Measurements from ENCODE around the gene HOTAIR.

The HOTAIR gene

GRCh38 chr12:53999559-54000115 lies 24.9 kb upstream of the HOTAIR start:
- no peak for TF ChIP-seq BACH2 (CRISPR knock-in tag; IDR thresholded peaks at IDR 0.05; ENCODE audit: borderline replicate concordance)
- 0 out of 2 replicates have a peak, but pooled peaks have one; percentile 12 for TF ChIP-seq PATZ1 (CRISPR knock-in tag; IDR thresholded peaks at IDR 0.05; ENCODE audit: borderline replicate concordance)
- TF ChIP-seq ZFP3 (CRISPR knock-in tag; IDR thresholded peaks at IDR 0.05): peak; percentile 72
- peak; percentile 64 for ATAC-seq

- no peak for ATAC-seq
- no peak for TF ChIP-seq GLIS3 (CRISPR knock-in tag; IDR thresholded peaks at IDR 0.05)
- TF ChIP-seq ZNF565 (CRISPR knock-in tag; conservative IDR thresholded peaks at IDR 0.05; ENCODE audit: low read depth): no peak
- TF ChIP-seq, protein P1, sequence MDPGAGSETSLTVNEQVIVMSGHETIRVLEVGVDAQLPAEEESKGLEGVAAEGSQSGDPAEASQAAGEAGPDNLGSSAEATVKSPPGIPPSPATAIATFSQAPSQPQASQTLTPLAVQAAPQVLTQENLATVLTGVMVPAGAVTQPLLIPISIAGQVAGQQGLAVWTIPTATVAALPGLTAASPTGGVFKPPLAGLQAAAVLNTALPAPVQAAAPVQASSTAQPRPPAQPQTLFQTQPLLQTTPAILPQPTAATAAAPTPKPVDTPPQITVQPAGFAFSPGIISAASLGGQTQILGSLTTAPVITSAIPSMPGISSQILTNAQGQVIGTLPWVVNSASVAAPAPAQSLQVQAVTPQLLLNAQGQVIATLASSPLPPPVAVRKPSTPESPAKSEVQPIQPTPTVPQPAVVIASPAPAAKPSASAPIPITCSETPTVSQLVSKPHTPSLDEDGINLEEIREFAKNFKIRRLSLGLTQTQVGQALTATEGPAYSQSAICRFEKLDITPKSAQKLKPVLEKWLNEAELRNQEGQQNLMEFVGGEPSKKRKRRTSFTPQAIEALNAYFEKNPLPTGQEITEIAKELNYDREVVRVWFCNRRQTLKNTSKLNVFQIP (CRISPR knock-in tag; IDR thresholded peaks at IDR 0.05; ENCODE audit: borderline replicate concordance, low read depth): no peak
- no peak for TF ChIP-seq CSDC2 (CRISPR knock-in tag; IDR thresholded peaks at IDR 0.05)
- TF ChIP-seq SNAI2 (CRISPR knock-in tag; IDR thresholded peaks at IDR 0.05): no peak
- TF ChIP-seq ARNTL (CRISPR knock-in tag; IDR thresholded peaks at IDR 0.05; ENCODE audit: borderline replicate concordance, low read depth): no peak
- TF ChIP-seq PPARA (CRISPR knock-in tag; IDR thresholded peaks at IDR 0.05; ENCODE audit: borderline replicate concordance): no peak
- TF ChIP-seq ZFP3 (CRISPR knock-in tag; IDR thresholded peaks at IDR 0.05): no peak
- no peak for TF ChIP-seq ZNF8 (CRISPR knock-in tag; IDR thresholded peaks at IDR 0.05)
- no peak for TF ChIP-seq BACH2 (CRISPR knock-in tag; IDR thresholded peaks at IDR 0.05; ENCODE audit: borderline replicate concordance)
- no peak for TF ChIP-seq ZC3H10 (CRISPR knock-in tag; IDR thresholded peaks at IDR 0.05)
- TF ChIP-seq CREB5 (CRISPR knock-in tag; IDR thresholded peaks at IDR 0.05; ENCODE audit: low read depth): no peak
- no peak for TF ChIP-seq ZNF70 (CRISPR knock-in tag; IDR thresholded peaks at IDR 0.05)
These were observed 24.1 kb upstream of the HOTAIR start for GRCh38 chr12:53998900-53999236.

DNA sequence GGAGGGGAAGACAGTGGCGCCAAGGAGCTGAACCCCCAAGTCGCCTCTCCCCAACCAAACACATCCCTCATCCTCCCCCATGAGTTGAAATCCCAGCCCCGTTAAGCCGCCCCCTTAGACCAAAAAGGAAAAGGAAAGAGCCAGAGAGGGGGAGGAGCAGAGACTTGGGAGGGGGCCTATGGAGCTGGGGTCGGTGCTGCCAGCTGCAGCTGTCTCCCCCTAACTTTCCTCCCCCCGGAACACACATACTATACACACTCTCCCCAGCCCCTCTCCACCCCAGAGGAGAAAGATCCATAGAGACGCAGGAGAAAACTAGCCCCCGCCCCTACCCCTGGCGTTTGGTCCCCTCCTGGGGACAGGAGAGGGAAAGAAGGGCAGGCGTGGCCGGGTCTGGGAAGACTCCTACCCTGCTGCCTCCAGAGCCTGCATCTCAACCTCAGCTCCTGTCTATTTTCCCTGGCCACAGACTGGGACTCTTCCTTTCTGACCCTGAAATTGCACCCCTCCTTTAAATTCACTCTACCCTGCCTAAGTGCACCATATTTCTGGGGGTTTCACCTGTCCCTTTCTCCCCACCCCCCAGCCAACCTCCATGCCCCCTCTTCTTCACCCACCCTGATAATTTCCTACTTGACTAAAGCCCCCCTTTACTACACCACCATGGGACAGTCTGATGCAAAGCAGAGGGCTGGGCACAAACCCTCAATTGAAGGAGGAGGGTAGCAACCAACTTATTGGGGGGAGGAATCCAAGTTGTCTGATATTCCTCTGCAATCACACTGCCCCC lies 23.6 kb upstream of the HOTAIR start:
- no peak for TF ChIP-seq CREB5 (CRISPR knock-in tag; IDR thresholded peaks at IDR 0.05; ENCODE audit: low read depth)
- no peak for TF ChIP-seq ZNF565 (CRISPR knock-in tag; conservative IDR thresholded peaks at IDR 0.05; ENCODE audit: low read depth)
- no peak for TF ChIP-seq RARB (CRISPR knock-in tag; IDR thresholded peaks at IDR 0.05)
- TF ChIP-seq ARNTL (CRISPR knock-in tag; IDR thresholded peaks at IDR 0.05; ENCODE audit: borderline replicate concordance, low read depth): no peak
- no peak for TF ChIP-seq ESRRG (CRISPR knock-in tag; IDR thresholded peaks at IDR 0.05)
- TF ChIP-seq OSR1 (CRISPR knock-in tag; IDR thresholded peaks at IDR 0.05): no peak
- ATAC-seq: no peak

- no peak for TF ChIP-seq OSR1 (CRISPR knock-in tag; IDR thresholded peaks at IDR 0.05)
- TF ChIP-seq, protein P1 (CRISPR knock-in tag; IDR thresholded peaks at IDR 0.05; ENCODE audit: borderline replicate concordance, low read depth): no peak
- no peak for TF ChIP-seq ARNTL (CRISPR knock-in tag; IDR thresholded peaks at IDR 0.05; ENCODE audit: borderline replicate concordance, low read depth)
- no peak for TF ChIP-seq RARB (CRISPR knock-in tag; IDR thresholded peaks at IDR 0.05)
- TF ChIP-seq CREB5 (CRISPR knock-in tag; IDR thresholded peaks at IDR 0.05; ENCODE audit: low read depth): no peak
- TF ChIP-seq TCF4 (CRISPR knock-in tag; IDR thresholded peaks at IDR 0.05; ENCODE audit: borderline replicate concordance): no peak
- TF ChIP-seq ZNF565 (CRISPR knock-in tag; conservative IDR thresholded peaks at IDR 0.05; ENCODE audit: low read depth): no peak
- no peak for TF ChIP-seq PATZ1 (CRISPR knock-in tag; IDR thresholded peaks at IDR 0.05; ENCODE audit: borderline replicate concordance)
- no peak for ATAC-seq
These were observed 22.7 kb upstream of the HOTAIR start for GRCh38 chr12:53997204-53998109.
